Uterus (tissue), 4 donors: ENCODE results near the gene RNF125. TPM values are rescaled to one million over a fixed set of nuclear protein-coding genes. Genes with fewer than 3 reads are reported as not detected.

Source experiments
- DNase-seq, 2 donors: peaks; one replicate each; pipeline ENCODE4 v3.0.0-alpha.2; 2019 to 2020
- H3K27ac ChIP-seq, 2 donors: fragments of 200-600 bp; sonication (generic); 1 replicate in 1 of 2; 2 replicates in 1 of 2; pipeline ENCODE4 v1.5.1; 2016 to 2018
- H3K27me3 ChIP-seq, 2 donors: fragments of 200-600 bp; sonication (generic); one replicate each; pipeline ENCODE4 v1.5.1; 2018 to 2019; ENCODE audit warnings: control low read depth in 1 of 2
- H3K36me3 ChIP-seq, 2 donors: fragments of 200-600 bp; sonication (generic); one replicate each; pipeline ENCODE4 v1.5.1; 2019; ENCODE audit warnings: control low read depth in 1 of 2
- H3K4me1 ChIP-seq, 2 donors: fragments of 200-600 bp; sonication (generic); one replicate each; pipeline ENCODE4 v1.5.1; 2018 to 2019; ENCODE audit warnings: control low read depth in 1 of 2
- H3K4me3 ChIP-seq, 2 donors: fragments of 200-600 bp; sonication (generic); 1 replicate in 1 of 2; 2 replicates in 1 of 2; pipeline ENCODE4 v1.5.1; 2018 to 2019; ENCODE audit warnings: mild to moderate bottlenecking in 1 of 2
- H3K9me3 ChIP-seq, 2 donors: fragments of 200-600 bp; sonication (generic); one replicate each; pipeline ENCODE4 v1.5.1; 2019; ENCODE audit warnings: control low read depth in 1 of 2
- CTCF ChIP-seq, 4 experiments: fragments of 200-600 bp in 2 of 4; fragments of 450-650 bp in 2 of 4; sonication (generic) in 2 of 4; IDR thresholded peaks; one replicate each; pipeline ENCODE4 v1.5.1; 2016 to 2019; ENCODE audit warnings: antibody characterized with exemption in 4 of 4, mild to moderate bottlenecking in 2 of 4, moderate library complexity in 1 of 4
- POLR2A ChIP-seq, 2 donors: fragments of 450-650 bp; IDR thresholded peaks; one replicate each; pipeline ENCODE4 v1.6.1; 2016; ENCODE audit warnings: antibody characterized with exemption in 2 of 2, mild to moderate bottlenecking in 1 of 2, moderate library complexity in 1 of 2
- intact Hi-C: fragments of 100-400 bp; cut with DNase I; formaldehyde crosslinking; loops from one replicate; pipeline ENCODE4 v1.15.1; 2023; ENCODE audit warnings: low total_unique reads
- total RNA-seq, 4 donors: library from RNA; depleted of rRNA in 3 of 4; stranded (reverse); fragments of >200 nt in 3 of 4; gene quantifications; one replicate each; pipeline versions ENCODE4 v1.1.0 to v1.2.4, GENCODE V29; 2014 to 2023
- donor health status: DM: yes; HTN: yes; CAD: no.

RNF125 gene
- total RNA-seq, 4 donors from 2014 or later: 1.5 to 16.2 (median 5.3) TPM

DNA sequence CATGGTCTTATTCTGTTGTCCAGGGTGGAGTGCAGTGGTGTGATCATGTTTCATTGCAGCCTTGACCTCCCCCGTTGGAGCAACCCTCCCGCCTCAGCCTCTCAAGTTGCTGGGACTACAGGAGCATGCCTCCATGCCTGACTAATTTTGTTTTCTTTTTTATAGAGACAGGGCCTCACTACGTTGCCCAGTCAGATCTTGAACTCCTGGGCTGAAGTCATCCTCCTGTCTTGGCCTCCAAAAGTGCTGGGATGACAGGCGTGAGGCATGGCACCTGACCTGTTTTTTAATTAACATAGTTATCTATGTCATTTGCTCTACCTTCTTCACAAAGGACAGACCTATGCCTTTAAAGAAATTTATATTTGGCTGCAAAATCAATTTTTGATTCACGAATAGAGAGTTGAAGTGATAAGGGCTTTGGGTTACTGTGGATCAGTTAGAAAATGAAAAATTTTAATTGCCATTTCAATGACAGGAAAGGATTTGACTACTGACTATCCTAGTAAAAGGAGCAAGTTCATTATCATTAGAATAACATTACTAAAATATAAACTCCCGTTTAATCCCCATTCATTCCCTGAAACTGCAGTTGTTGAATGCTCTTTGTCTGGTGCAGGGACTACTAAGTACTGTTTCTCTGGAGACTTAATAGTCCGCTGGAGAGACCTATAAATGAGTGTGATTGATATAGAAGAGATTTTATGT lies 76.7 kb downstream of the RNF125 start:
- DNase-seq: no peak
- Histone ChIP-seq H3K27ac (no peak overlapping the region), H3K4me3 (no peak overlapping the region), H3K9me3 (no peaks in the 10 kb centered on the region), H3K4me1 (no peaks in the 10 kb centered on the region), H3K36me3 (no peaks in the 10 kb centered on the region), H3K27me3 (no peaks in the 10 kb centered on the region)
- intact Hi-C loops: no loop called here
- TF ChIP-seq CTCF (IDR thresholded peaks at IDR 0.05) (no peak), POLR2A (IDR thresholded peaks at IDR 0.05) (no peak)

GRCh38 chr18:32095900-32096229 lies 77.2 kb downstream of the RNF125 start:
- no peak overlapping the region for H3K4me3 ChIP-seq
- DNase-seq: no peak
- H3K36me3 ChIP-seq: no peaks in the 10 kb centered on the region
- intact Hi-C loops: no loop called here
- no peaks in the 10 kb centered on the region for H3K9me3 ChIP-seq
- no peak overlapping the region for H3K27ac ChIP-seq
- no peaks in the 10 kb centered on the region for H3K4me1 ChIP-seq
- H3K27me3 ChIP-seq: no peaks in the 10 kb centered on the region
- TF ChIP-seq POLR2A (IDR thresholded peaks at IDR 0.05): no peak
- no peak for TF ChIP-seq CTCF (IDR thresholded peaks at IDR 0.05)

- TF ChIP-seq POLR2A (IDR thresholded peaks at IDR 0.05): no peak
- TF ChIP-seq CTCF (IDR thresholded peaks at IDR 0.05): no peak
- Histone ChIP-seq H3K36me3 (no peaks in the 10 kb centered on the region), H3K4me3 (no peak overlapping the region), H3K9me3 (no peaks in the 10 kb centered on the region), H3K27ac (no peak overlapping the region), H3K27me3 (no peaks in the 10 kb centered on the region), H3K4me1 (no peaks in the 10 kb centered on the region)
- no peak for DNase-seq
- intact Hi-C loops: no loop called here
Observed at GRCh38 chr18:32096946-32097345, 78.3 kb downstream of the RNF125 start.

DNA sequence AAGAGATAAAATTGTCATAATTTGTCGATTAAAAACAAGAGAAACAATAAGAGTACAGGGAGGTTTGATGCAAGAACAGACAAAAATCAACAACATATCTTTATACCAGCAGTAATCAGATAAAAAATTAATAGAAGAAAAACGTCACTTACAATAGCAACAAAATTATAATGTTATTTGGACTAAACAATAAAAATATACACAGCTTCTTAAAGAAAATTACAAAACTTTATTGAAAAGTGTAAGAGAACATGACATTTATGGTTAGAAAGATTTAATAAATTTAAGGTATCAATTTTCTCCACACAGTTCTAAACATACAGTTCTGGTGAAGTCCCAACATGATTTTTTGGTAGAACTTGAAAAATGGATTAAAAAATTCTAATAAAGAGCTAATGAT lies 85.9 kb downstream of the RNF125 start:
- Histone ChIP-seq H3K4me3 (no peak overlapping the region), H3K27ac (no peak overlapping the region), H3K4me1 (no peaks in the 10 kb centered on the region), H3K36me3 (no peaks in the 10 kb centered on the region), H3K27me3 (no peaks in the 10 kb centered on the region), H3K9me3 (no peaks in the 10 kb centered on the region)
- TF ChIP-seq POLR2A (IDR thresholded peaks at IDR 0.05) (no peak), CTCF (IDR thresholded peaks at IDR 0.05) (no peak)
- intact Hi-C loops: no loop called here
- no peak for DNase-seq

DNA sequence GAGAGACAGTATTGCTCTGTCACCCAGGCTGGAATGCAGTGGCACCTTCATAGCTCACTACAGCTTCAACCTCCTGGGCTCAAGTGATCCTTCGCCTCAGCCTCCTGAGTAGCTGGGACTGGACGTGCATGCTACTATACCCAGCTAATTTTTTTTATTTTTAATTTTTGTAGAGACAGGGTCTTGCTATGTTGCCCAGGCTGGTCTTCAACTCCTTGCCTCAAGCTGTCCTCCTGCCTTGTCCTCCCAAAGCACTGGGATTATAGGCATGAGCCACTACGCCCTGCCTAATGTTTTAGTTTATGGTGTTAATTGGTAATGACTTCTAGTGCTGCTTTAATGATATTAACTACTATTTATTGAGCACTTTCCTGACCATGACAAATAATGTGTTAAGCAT lies 91.4 kb downstream of the RNF125 start:
- DNase-seq: no peak
- Histone ChIP-seq H3K27me3 (no peaks in the 10 kb centered on the region), H3K36me3 (no peaks in the 10 kb centered on the region), H3K4me3 (no peak overlapping the region), H3K27ac (no peak overlapping the region), H3K4me1 (no peaks in the 10 kb centered on the region), H3K9me3 (no peaks in the 10 kb centered on the region)
- TF ChIP-seq POLR2A (IDR thresholded peaks at IDR 0.05) (no peak), CTCF (IDR thresholded peaks at IDR 0.05) (no peak)
- intact Hi-C loops: no loop called here
